Choroid plexus epithelial cell (primary cell): ENCODE data around the gene GFM1.

Experiments used
- DNase-seq: peaks from one replicate; pipeline ENCODE4 v3.0.0-alpha.2; 2010; ENCODE audit warnings: low read depth
- H3K4me3 ChIP-seq: 2 replicates; pipeline ENCODE4 v1.5.1; 2011; ENCODE audit warnings: low read depth, mild to moderate bottlenecking, control low read depth, low read length, moderate library complexity
- TF ChIP-seq, protein P1 (sequence below): conservative IDR thresholded peaks from 2 replicates; pipeline ENCODE4 v1.5.1; 2011; ENCODE audit warnings: low read depth, mild to moderate bottlenecking, control low read depth, inconsistent platforms, low read length, moderate library complexity

GFM1 gene

DNA sequence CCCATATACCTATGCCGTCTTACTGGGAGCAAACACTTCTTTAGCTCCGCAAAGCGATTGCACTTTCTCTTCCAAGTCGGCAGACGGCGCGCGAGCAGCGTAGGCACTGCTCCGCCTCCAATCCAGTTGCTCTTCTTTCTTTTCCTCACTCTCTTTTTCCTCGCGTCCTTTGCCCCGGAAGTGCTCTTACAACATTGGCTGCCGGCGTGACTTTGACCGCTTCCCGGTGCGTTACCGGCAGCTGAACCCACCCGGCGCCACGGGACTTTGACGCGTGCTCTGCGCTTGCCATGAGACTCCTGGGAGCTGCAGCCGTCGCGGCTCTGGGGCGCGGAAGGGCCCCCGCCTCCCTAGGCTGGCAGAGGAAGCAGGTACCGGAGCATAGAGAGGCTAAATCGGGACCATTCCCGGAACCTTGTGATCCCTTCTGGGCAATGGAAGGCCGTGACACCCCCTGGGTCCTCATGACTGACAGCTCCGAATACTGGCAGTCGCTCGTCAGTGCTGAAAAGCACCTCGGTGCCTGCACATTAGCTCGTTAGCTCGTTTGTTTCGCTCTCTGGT is at the start of gene GFM1:
TSS of gene GFM1 (plus strand) at position 183 of the 564 bp plus-strand sequence. CDS start at position 291, 108 bp downstream.
- H3K4me3 ChIP-seq, result peak within 1 kb of the TSS; percentile 99
- peak; percentile 98 for DNase-seq
- TF ChIP-seq, protein P1, sequence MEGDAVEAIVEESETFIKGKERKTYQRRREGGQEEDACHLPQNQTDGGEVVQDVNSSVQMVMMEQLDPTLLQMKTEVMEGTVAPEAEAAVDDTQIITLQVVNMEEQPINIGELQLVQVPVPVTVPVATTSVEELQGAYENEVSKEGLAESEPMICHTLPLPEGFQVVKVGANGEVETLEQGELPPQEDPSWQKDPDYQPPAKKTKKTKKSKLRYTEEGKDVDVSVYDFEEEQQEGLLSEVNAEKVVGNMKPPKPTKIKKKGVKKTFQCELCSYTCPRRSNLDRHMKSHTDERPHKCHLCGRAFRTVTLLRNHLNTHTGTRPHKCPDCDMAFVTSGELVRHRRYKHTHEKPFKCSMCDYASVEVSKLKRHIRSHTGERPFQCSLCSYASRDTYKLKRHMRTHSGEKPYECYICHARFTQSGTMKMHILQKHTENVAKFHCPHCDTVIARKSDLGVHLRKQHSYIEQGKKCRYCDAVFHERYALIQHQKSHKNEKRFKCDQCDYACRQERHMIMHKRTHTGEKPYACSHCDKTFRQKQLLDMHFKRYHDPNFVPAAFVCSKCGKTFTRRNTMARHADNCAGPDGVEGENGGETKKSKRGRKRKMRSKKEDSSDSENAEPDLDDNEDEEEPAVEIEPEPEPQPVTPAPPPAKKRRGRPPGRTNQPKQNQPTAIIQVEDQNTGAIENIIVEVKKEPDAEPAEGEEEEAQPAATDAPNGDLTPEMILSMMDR, result peak; percentile 96

DNA sequence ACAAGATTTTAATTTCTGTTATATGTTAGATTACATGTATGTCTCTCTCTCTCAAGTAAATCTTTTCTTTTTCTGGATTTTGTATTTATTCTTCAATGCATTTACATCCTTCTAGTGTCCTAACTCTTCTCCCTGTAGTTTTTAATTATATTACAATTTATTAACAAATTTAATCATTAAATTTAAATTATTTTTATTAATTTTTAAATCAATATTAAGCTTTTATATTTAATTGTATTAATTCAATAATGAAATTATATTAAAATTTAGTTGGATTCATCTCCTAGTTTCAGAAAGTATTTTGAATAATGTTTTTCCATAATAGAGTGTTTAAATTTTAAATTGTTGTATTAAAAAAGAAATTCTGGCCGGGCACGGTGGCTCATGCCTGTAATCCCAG is 43.5 kb upstream of the GFM1 start:
- TF ChIP-seq, protein P1, result no peak
- DNase-seq, result no peak

DNA sequence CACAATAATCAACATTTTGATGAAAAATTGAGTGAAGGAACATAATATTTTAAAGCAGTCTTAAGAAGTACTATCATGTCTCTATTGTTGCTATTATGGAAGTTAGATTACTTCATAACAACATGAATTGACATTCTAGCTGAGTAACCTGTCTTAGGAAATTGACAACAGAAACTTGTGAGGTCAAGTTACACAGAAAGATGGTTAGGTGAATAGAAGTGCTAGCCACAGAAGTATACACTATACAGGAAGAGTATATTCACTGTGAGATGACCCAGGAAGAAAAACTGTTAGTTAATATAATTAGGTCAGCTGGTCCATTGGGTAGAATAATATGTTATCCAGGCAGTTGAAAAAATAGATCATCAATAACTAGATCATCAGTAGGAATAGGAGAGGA is 42.1 kb upstream of the GFM1 start:
- no peak overlapping the region for H3K4me3 ChIP-seq
- TF ChIP-seq, protein P1, result no peak
- DNase-seq, result no peak

More for the DNA sequence above, 43.5 kb upstream of the GFM1 start:
- no peak overlapping the region for H3K4me3 ChIP-seq

DNA sequence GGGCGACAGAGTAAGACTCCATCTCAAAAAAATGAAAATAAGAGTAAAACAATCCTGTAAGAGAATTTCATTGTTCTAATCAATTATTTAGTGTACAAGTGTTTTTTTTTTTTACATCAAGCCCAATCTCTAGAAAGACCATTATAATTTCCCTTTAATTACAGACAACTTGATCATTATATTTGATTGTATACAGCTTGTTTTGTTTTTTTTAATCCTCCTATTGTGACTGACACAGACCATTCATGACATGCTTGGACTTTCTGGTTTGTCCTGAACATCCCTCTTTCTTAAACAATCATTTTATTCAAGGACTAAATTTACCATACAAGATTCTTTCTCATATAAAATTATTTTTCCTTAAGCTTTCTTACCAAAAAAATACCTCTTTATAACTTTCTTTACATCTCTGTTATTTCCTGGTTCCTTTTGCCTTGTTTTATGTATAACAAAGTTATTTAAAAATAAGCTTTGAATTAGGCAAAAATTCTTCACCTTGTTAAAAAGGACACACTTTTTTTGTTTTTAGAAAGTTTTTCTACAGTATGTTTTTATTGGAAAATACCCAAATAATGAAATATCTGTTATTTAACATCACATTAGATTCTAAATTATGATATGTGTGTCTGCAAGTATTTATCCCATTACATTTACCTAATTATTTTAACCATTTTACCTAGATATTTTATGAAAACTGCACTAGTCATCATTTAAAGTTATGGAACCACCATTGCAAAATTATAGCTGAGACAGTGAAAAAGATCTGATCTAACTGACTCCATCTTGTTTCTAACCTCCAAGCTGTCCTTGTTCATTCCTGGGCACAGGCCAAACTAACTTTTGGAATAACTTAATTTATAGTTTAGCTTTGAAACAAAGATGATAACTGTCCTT is 26.1 kb upstream of the GFM1 start:
- no peak overlapping the region for H3K4me3 ChIP-seq
- DNase-seq, result no peak
- TF ChIP-seq, protein P1, result no peak

DNA sequence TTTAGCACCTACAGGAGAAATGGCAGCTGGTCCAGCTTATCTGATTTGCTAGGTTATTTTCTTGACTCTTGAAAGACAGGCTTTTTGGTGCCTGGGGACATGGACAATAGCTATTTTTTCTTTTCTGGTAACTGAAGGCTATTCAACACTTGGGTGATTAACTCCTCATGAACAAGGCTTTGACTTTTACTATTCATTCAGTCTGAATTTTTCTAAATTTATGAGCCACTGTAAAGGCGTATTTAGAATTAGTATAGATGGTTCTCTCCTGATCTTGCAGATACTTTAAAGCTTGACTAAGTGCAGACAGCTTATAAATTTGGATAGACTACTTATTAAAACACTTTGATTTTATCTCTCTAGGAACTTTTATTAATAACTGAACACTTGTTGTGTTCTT is 18.4 kb upstream of the GFM1 start:
- TF ChIP-seq, protein P1, result no peak
- no peak overlapping the region for H3K4me3 ChIP-seq
- DNase-seq, result no peak

DNA sequence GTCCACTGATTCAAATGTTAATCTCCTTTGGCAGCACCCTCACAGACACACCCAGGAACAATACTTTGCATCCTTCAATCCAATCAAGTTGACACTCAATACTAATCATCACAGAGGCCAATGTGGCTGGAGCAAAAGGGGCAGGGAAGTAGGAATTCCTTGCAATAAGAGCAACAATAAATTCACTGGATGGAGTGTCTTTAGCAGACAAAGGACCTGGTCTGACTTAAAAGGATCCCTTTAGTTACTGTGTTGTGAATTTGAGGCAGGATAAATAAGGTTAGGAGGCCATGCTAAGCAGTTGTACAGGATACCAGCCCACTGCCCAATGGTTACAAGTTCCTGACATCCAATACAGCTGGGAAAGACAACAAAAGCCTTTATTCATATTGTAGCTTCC is 12.3 kb upstream of the GFM1 start:
- TF ChIP-seq, protein P1, result no peak

More for the DNA sequence above, 12.3 kb upstream of the GFM1 start:
- H3K4me3 ChIP-seq, result no peak overlapping the region
- DNase-seq, result no peak
